Fibroblast of lung (primary cell): ENCODE data around the gene CECR2. TPM values are rescaled to one million over a fixed set of nuclear protein-coding genes. Genes with fewer than 3 reads are reported as not detected.

ENCODE experiments used
- DNase-seq, 2 donors: peaks; one replicate each; pipeline versions ENCODE4 v3.0.0 to v3.0.0-alpha.2; 2010; ENCODE audit warnings: low read depth in 2 of 2
- H2AFZ ChIP-seq: 2 replicates; pipeline ENCODE4 v1.5.1; 2012; ENCODE audit warnings: low read length, control low read depth, inconsistent platforms
- H3K27ac ChIP-seq: 2 replicates; pipeline ENCODE4 v1.5.1; 2011; ENCODE audit warnings: low read length, control low read depth; ENCODE audit not compliant: insufficient read depth
- H3K27me3 ChIP-seq: 2 replicates; pipeline ENCODE4 v1.5.1; 2011; ENCODE audit warnings: mild to moderate bottlenecking, low read length; ENCODE audit not compliant: control insufficient read depth, insufficient read depth
- H3K36me3 ChIP-seq: 2 replicates; pipeline ENCODE4 v1.5.1; 2011; ENCODE audit warnings: low read length; ENCODE audit not compliant: control insufficient read depth, insufficient read depth
- H3K4me1 ChIP-seq: 2 replicates; pipeline ENCODE4 v1.5.1; 2011; ENCODE audit warnings: low read length; ENCODE audit not compliant: control insufficient read depth, insufficient read depth; ENCODE audit errors: extremely low read depth
- H3K4me2 ChIP-seq: 2 replicates; pipeline ENCODE4 v1.5.1; 2011; ENCODE audit warnings: low read length, control low read depth; ENCODE audit not compliant: insufficient read depth; ENCODE audit errors: extremely low read depth
- H3K4me3 ChIP-seq, 4 experiments: fragments of 200-600 bp in 1 of 4; sonication (generic) in 1 of 4; replicated peaks in 1 of 4; 2 replicates each; pipeline ENCODE4 v1.5.1; 2011 to 2016; ENCODE audit warnings: low read length in 4 of 4, low read depth in 3 of 4, mild to moderate bottlenecking in 3 of 4, control low read depth in 2 of 4, inconsistent platforms in 1 of 4, mixed read lengths in 1 of 4; ENCODE audit not compliant: insufficient read depth in 1 of 4; ENCODE audit errors: control extremely low read depth in 1 of 4
- H3K79me2 ChIP-seq: 2 replicates; pipeline ENCODE4 v1.5.1; 2012; ENCODE audit warnings: mild to moderate bottlenecking, low read length, inconsistent platforms; ENCODE audit not compliant: control insufficient read depth, insufficient read depth
- H3K9ac ChIP-seq: 2 replicates; pipeline ENCODE4 v1.5.1; 2011; ENCODE audit warnings: mild to moderate bottlenecking, low read length, control low read depth; ENCODE audit not compliant: insufficient read depth
- H3K9me3 ChIP-seq: 2 replicates; pipeline ENCODE4 v1.5.1; 2012; ENCODE audit warnings: low read depth, low read length; ENCODE audit not compliant: control insufficient read depth, insufficient read depth
- H4K20me1 ChIP-seq: 2 replicates; pipeline ENCODE4 v1.5.1; 2011; ENCODE audit warnings: low read length; ENCODE audit not compliant: control insufficient read depth, insufficient read depth; ENCODE audit errors: extremely low read depth
- CTCF ChIP-seq, 2 donors: IDR thresholded peaks in 1 of 2; conservative IDR thresholded peaks in 1 of 2; 1 replicate in 1 of 2; 2 replicates in 1 of 2; pipeline ENCODE4 v1.5.1; 2011 to 2012; ENCODE audit warnings: low read length in 2 of 2, control low read depth in 1 of 2, inconsistent platforms in 1 of 2, low read depth in 1 of 2, mild to moderate bottlenecking in 1 of 2
- EZH2 ChIP-seq: IDR thresholded peaks from 2 replicates; pipeline ENCODE4 v1.5.1; 2012; ENCODE audit warnings: low read length, control low read depth, mild to moderate bottlenecking; ENCODE audit errors: missing control alignments
- polyA plus RNA-seq, 2 donors: library from polyadenylated mRNA; depleted of rRNA in 1 of 2; stranded (reverse) in 1 of 2; unstranded in 1 of 2; fragments of >200 nt; gene quantifications; 2 replicates each; pipeline ENCODE4 v1.2.1, GENCODE V29; 2011 to 2012; ENCODE audit warnings: missing spikeins in 1 of 2
- total RNA-seq: library from RNA; depleted of rRNA; stranded (reverse); fragments of >200 nt; gene quantifications from 2 replicates; pipeline ENCODE4 v1.2.1, GENCODE V29; 2014

Gene CECR2
- total and polyA plus RNA-seq, 2 donors (not counting 1 experiment from before 2014, with no cell fraction given) = under 0.01 to 0.09 TPM

GRCh38 chr22:17376950-17377349, 7.7 kb downstream of the CECR2 start:
- H3K9ac ChIP-seq = no peak overlapping the region
- H4K20me1 ChIP-seq = no peaks in the 10 kb centered on the region
- no peaks in the 10 kb centered on the region for H3K36me3 ChIP-seq
- no peak overlapping the region for H3K4me3 ChIP-seq
- H3K79me2 ChIP-seq = no peaks in the 10 kb centered on the region
- TF ChIP-seq CTCF (conservative IDR thresholded peaks at IDR 0.05 in 1 of 2, IDR thresholded peaks at IDR 0.05 in 1 of 2; ENCODE audit: low read depth in 1 of 2, low read length in 2 of 2) (no peak), EZH2 (no peak)
- no peak overlapping the region for H3K27ac ChIP-seq
- no peaks in the 10 kb centered on the region for H3K27me3 ChIP-seq
- no peaks in the 10 kb centered on the region for H3K4me1 ChIP-seq
- no peaks in the 10 kb centered on the region for H3K9me3 ChIP-seq
- no peak overlapping the region for H3K4me2 ChIP-seq
- DNase-seq = no peak
- H2AFZ ChIP-seq = no peak overlapping the region

- H2AFZ ChIP-seq = no peak overlapping the region
- no peaks in the 10 kb centered on the region for H3K79me2 ChIP-seq
- H3K9me3 ChIP-seq = no peaks in the 10 kb centered on the region
- H3K36me3 ChIP-seq = no peaks in the 10 kb centered on the region
- H3K27me3 ChIP-seq = no peaks in the 10 kb centered on the region
- no peak overlapping the region for H3K9ac ChIP-seq
- TF ChIP-seq EZH2 (no peak), CTCF (conservative IDR thresholded peaks at IDR 0.05 in 1 of 2, IDR thresholded peaks at IDR 0.05 in 1 of 2; ENCODE audit: low read depth in 1 of 2, low read length in 2 of 2) (no peak)
- no peak overlapping the region for H3K4me2 ChIP-seq
- no peak overlapping the region for H3K4me3 ChIP-seq
- no peaks in the 10 kb centered on the region for H3K4me1 ChIP-seq
- no peak for DNase-seq
- H4K20me1 ChIP-seq = no peaks in the 10 kb centered on the region
- H3K27ac ChIP-seq = no peak overlapping the region
Measured at GRCh38 chr22:17379944-17380343, 10.7 kb downstream of the CECR2 start.

GRCh38 chr22:17380359-17381087, 11.3 kb downstream of the CECR2 start:
- no peaks in the 10 kb centered on the region for H3K4me1 ChIP-seq
- no peaks in the 10 kb centered on the region for H3K27me3 ChIP-seq
- H2AFZ ChIP-seq = no peak overlapping the region
- no peak overlapping the region for H3K4me2 ChIP-seq
- H3K9ac ChIP-seq = no peak overlapping the region
- DNase-seq = no peak
- TF ChIP-seq CTCF (conservative IDR thresholded peaks at IDR 0.05 in 1 of 2, IDR thresholded peaks at IDR 0.05 in 1 of 2; ENCODE audit: low read depth in 1 of 2, low read length in 2 of 2) (no peak), EZH2 (no peak)
- H3K4me3 ChIP-seq = no peak overlapping the region
- H3K36me3 ChIP-seq = no peaks in the 10 kb centered on the region
- no peaks in the 10 kb centered on the region for H3K9me3 ChIP-seq
- no peak overlapping the region for H3K27ac ChIP-seq
- H4K20me1 ChIP-seq = no peaks in the 10 kb centered on the region
- no peaks in the 10 kb centered on the region for H3K79me2 ChIP-seq
